Mesendoderm (in vitro differentiated cells): Measurements from ENCODE around the gene TRIM46.

ENCODE experiments used
- DNase-seq: peaks from one replicate; pipeline ENCODE4 v3.0.0; 2013
- H2AK5ac ChIP-seq: 2 replicates; pipeline ENCODE4 v1.6.1; 2013; ENCODE audit warnings: low read length, inconsistent platforms
- H2BK120ac ChIP-seq: 2 replicates; pipeline ENCODE4 v1.6.1; 2013; ENCODE audit warnings: low read depth, mild to moderate bottlenecking, low read length, moderate library complexity, mixed read lengths
- H2BK15ac ChIP-seq: replicated peaks from 2 replicates; pipeline ENCODE4 v1.6.1; 2013; ENCODE audit warnings: low read depth, mild to moderate bottlenecking, moderate library complexity
- H2BK5ac ChIP-seq: 2 replicates; pipeline ENCODE4 v1.6.1; 2013; ENCODE audit warnings: low read length, inconsistent platforms
- H3K18ac ChIP-seq: 2 replicates; pipeline ENCODE4 v1.6.1; 2013; ENCODE audit warnings: mild to moderate bottlenecking, low read length, mixed read lengths
- H3K23ac ChIP-seq: one replicate; pipeline ENCODE4 v1.6.1; 2013; ENCODE audit warnings: low read length
- H3K27ac ChIP-seq: 2 replicates; pipeline ENCODE4 v1.5.1; 2013; ENCODE audit warnings: low read depth, mild to moderate bottlenecking, inconsistent platforms, low read length, moderate library complexity
- H3K27me3 ChIP-seq: 2 replicates; pipeline ENCODE4 v1.6.1; 2013; ENCODE audit warnings: low read length, control low read depth, mild to moderate bottlenecking, inconsistent platforms; ENCODE audit not compliant: insufficient read depth, poor library complexity
- H3K36me3 ChIP-seq: 2 replicates; pipeline ENCODE4 v1.6.1; 2013; ENCODE audit warnings: low read length, inconsistent platforms; ENCODE audit not compliant: control insufficient read depth, insufficient read depth
- H3K4ac ChIP-seq: one replicate; pipeline ENCODE4 v1.6.1; 2013; ENCODE audit warnings: low read depth, mild to moderate bottlenecking, low read length, moderate library complexity
- H3K4me1 ChIP-seq: 2 replicates; pipeline ENCODE4 v1.6.1; 2013; ENCODE audit warnings: low read depth, low read length, inconsistent platforms; ENCODE audit not compliant: control insufficient read depth
- H3K4me2 ChIP-seq: 2 replicates; pipeline ENCODE4 v1.6.1; 2013; ENCODE audit warnings: low read length
- H3K4me3 ChIP-seq: 2 replicates; pipeline ENCODE4 v1.5.1; 2013; ENCODE audit warnings: mild to moderate bottlenecking, low read length
- H3K56ac ChIP-seq: one replicate; pipeline ENCODE4 v1.6.1; 2013; ENCODE audit warnings: low read length
- H3K79me1 ChIP-seq: 2 replicates; pipeline ENCODE4 v1.6.1; 2013; ENCODE audit warnings: low read length, inconsistent platforms
- H3K79me2 ChIP-seq: 2 replicates; pipeline ENCODE4 v1.6.1; 2013; ENCODE audit warnings: mild to moderate bottlenecking, low read length; ENCODE audit not compliant: control insufficient read depth, insufficient read depth
- H3K9ac ChIP-seq: 2 replicates; pipeline ENCODE4 v1.6.1; 2013; ENCODE audit warnings: low read length, inconsistent platforms
- H4K5ac ChIP-seq: one replicate; pipeline ENCODE4 v1.6.1; 2013; ENCODE audit warnings: low read length
- H4K8ac ChIP-seq: one replicate; pipeline ENCODE4 v1.6.1; 2013; ENCODE audit warnings: low read depth, mild to moderate bottlenecking, control low read depth, low read length, moderate library complexity
- WGBS: extraction: QIAGEN DNeasy Blood & Tissue Kit; methylation state at CpG from one replicate; pipeline ENCODE4 v1.1.7; 2013; ENCODE audit warnings: low lambda C conversion rate, missing lambda C conversion rate; ENCODE audit not compliant: insufficient coverage; ENCODE audit errors: extremely low coverage; 5-methylcytosine and 5-hydroxymethylcytosine counted together

Gene TRIM46

GRCh38 chr1:155168456-155169210, 5.0 kb upstream of the TRIM46 start:
- Histone ChIP-seq H3K4me2 (no peak overlapping the region), H3K79me1 (no peaks in the 10 kb centered on the region), H2AK5ac (no peak overlapping the region), H3K27me3 (no peaks in the 10 kb centered on the region), H3K36me3 (peaks cover 1% of the 10 kb centered on the region), H2BK15ac (no peak overlapping the region), H3K56ac (no peak overlapping the region), H3K4me3 (no peak overlapping the region), H3K23ac (no peak overlapping the region), H2BK120ac (no peak overlapping the region), H4K5ac (no peak overlapping the region), H2BK5ac (no peak overlapping the region), H3K79me2 (peaks cover 2% of the 10 kb centered on the region), H3K9ac (no peak overlapping the region), H3K4me1 (peaks cover 4% of the 10 kb centered on the region), H3K27ac (no peak overlapping the region), H3K4ac (no peak overlapping the region), H3K18ac (no peak overlapping the region), H4K8ac (no peak overlapping the region)
- no CpG with 5 or more reads among the region's 10 CpGs for WGBS
- no peak for DNase-seq

- Histone ChIP-seq H3K79me1 (no peaks in the 10 kb centered on the region), H2BK5ac (no peak overlapping the region), H3K27me3 (no peaks in the 10 kb centered on the region), H3K4ac (no peak overlapping the region), H2AK5ac (no peak overlapping the region), H3K4me2 (no peak overlapping the region), H3K4me1 (peaks cover 4% of the 10 kb centered on the region), H4K5ac (no peak overlapping the region), H4K8ac (no peak overlapping the region), H3K56ac (no peak overlapping the region), H3K9ac (no peak overlapping the region), H2BK120ac (no peak overlapping the region), H3K18ac (no peak overlapping the region), H3K4me3 (no peak overlapping the region), H3K27ac (no peak overlapping the region), H3K23ac (no peak overlapping the region), H3K79me2 (peaks cover 2% of the 10 kb centered on the region), H3K36me3 (peaks cover 1% of the 10 kb centered on the region), H2BK15ac (no peak overlapping the region)
- DNase-seq = no peak
- WGBS = no CpG with 5 or more reads among the region's 5 CpGs
Measured at GRCh38 chr1:155169541-155169940, 4.1 kb upstream of the TRIM46 start.

GRCh38 chr1:155170101-155170785, 3.4 kb upstream of the TRIM46 start:
- no peaks in the 10 kb centered on the region for H3K27me3 ChIP-seq

GRCh38 chr1:155170806-155171205, 2.8 kb upstream of the TRIM46 start:
- H3K4me1 ChIP-seq = peaks cover 4% of the 10 kb centered on the region
- H3K36me3 ChIP-seq = peaks cover 1% of the 10 kb centered on the region
- H3K79me2 ChIP-seq = peaks cover 2% of the 10 kb centered on the region
- H3K4me2 ChIP-seq = no peak overlapping the region
- no peak overlapping the region for H2BK15ac ChIP-seq
- no peak overlapping the region for H3K4me3 ChIP-seq
- H3K27ac ChIP-seq = no peak overlapping the region
- H2BK120ac ChIP-seq = no peak overlapping the region
- no peak overlapping the region for H3K18ac ChIP-seq
- no peaks in the 10 kb centered on the region for H3K27me3 ChIP-seq
- no peak overlapping the region for H4K8ac ChIP-seq
- no peak overlapping the region for H4K5ac ChIP-seq
- H3K56ac ChIP-seq = no peak overlapping the region
- H3K9ac ChIP-seq = no peak overlapping the region
- WGBS = no CpG with 5 or more reads among the region's 7 CpGs
- no peak overlapping the region for H3K4ac ChIP-seq
- no peak overlapping the region for H2AK5ac ChIP-seq
- H2BK5ac ChIP-seq = no peak overlapping the region
- no peak for DNase-seq
- H3K79me1 ChIP-seq = no peaks in the 10 kb centered on the region
- no peak overlapping the region for H3K23ac ChIP-seq

More at GRCh38 chr1:155170101-155170785, 3.4 kb upstream of the TRIM46 start:
- Histone ChIP-seq H4K8ac (no peak overlapping the region), H3K4ac (no peak overlapping the region), H2BK5ac (no peak overlapping the region), H3K79me1 (no peaks in the 10 kb centered on the region), H3K18ac (no peak overlapping the region), H2BK120ac (no peak overlapping the region), H3K4me3 (no peak overlapping the region), H3K4me2 (no peak overlapping the region), H3K27ac (no peak overlapping the region), H2AK5ac (no peak overlapping the region), H3K23ac (no peak overlapping the region), H3K79me2 (peaks cover 2% of the 10 kb centered on the region), H3K9ac (no peak overlapping the region), H3K36me3 (peaks cover 1% of the 10 kb centered on the region), H3K56ac (no peak overlapping the region), H3K4me1 (peaks cover 4% of the 10 kb centered on the region), H2BK15ac (no peak overlapping the region), H4K5ac (no peak overlapping the region)
- DNase-seq = no peak
- no CpG with 5 or more reads among the region's 2 CpGs for WGBS

GRCh38 chr1:155171836-155172731, 1.6 kb upstream of the TRIM46 start:
- no peak for DNase-seq

More at GRCh38 chr1:155171836-155172731, 1.6 kb upstream of the TRIM46 start:
- Histone ChIP-seq H3K27ac (peak overlapping the region; percentile 65), H2BK5ac (no peak overlapping the region), H3K79me2 (peaks cover 2% of the 10 kb centered on the region), H3K18ac (no peak overlapping the region), H4K8ac (no peak overlapping the region), H3K79me1 (no peaks in the 10 kb centered on the region), H3K56ac (peak overlapping the region; percentile 91), H3K4me2 (peak overlapping the region; percentile 68), H2BK120ac (no peak overlapping the region), H4K5ac (no peak overlapping the region), H3K27me3 (no peaks in the 10 kb centered on the region), H3K4me1 (peaks cover 2% of the 10 kb centered on the region), H3K23ac (no peak overlapping the region), H3K4ac (no peak overlapping the region), H3K4me3 (peak overlapping the region; percentile 92), H3K9ac (peak overlapping the region; percentile 98), H2BK15ac (no peak overlapping the region), H2AK5ac (no peak overlapping the region), H3K36me3 (peaks cover 1% of the 10 kb centered on the region)
- WGBS = no CpG with 5 or more reads among the region's 8 CpGs
